NOMO-1 treated with DMSO at 0.1 percent for 48 hours (cell line): ENCODE results near the gene DENND1B.
"Not testable (repeated sequence)": the region's sequence is repeated elsewhere in the genome, so short reads cannot be mapped to it uniquely, and the experiment has no call there.

ENCODE experiments used
- DNase-seq: peaks from one replicate; lab custom pipeline; 2025; ENCODE audit not compliant: unreplicated experiment; lab: John Stamatoyannopoulos, UW

Gene DENND1B

GRCh38 chr1:197637406-197637805 lies 137.9 kb downstream of the DENND1B start:
- no peak for DNase-seq

- DNase-seq = no peak
These were observed 141.7 kb downstream of the DENND1B start for GRCh38 chr1:197633447-197634078.

GRCh38 chr1:197632651-197633050 lies 142.6 kb downstream of the DENND1B start:
- DNase-seq = peak; percentile 30

- DNase-seq = no peak
These were observed 143.3 kb downstream of the DENND1B start for GRCh38 chr1:197632005-197632404.

- DNase-seq = no peak
These were observed 152.9 kb downstream of the DENND1B start for GRCh38 chr1:197622371-197622770.

- no peak for DNase-seq
These were observed 153.5 kb downstream of the DENND1B start for GRCh38 chr1:197621761-197622160.

GRCh38 chr1:197620714-197621163 lies 154.5 kb downstream of the DENND1B start:
- DNase-seq = no peak

GRCh38 chr1:197619008-197619640 lies 156.2 kb downstream of the DENND1B start:
- peak; percentile 29 for DNase-seq

- DNase-seq = no peak
These were observed 157.2 kb downstream of the DENND1B start for GRCh38 chr1:197618061-197618460.

GRCh38 chr1:197615693-197616011 lies 159.6 kb downstream of the DENND1B start:
- DNase-seq = no peak

GRCh38 chr1:197614916-197615692 lies 160.2 kb downstream of the DENND1B start:
- DNase-seq = peak; percentile 27

- DNase-seq = no peak
These were observed 169.0 kb downstream of the DENND1B start for GRCh38 chr1:197606168-197606845.

- no peak for DNase-seq
These were observed 171.0 kb downstream of the DENND1B start for GRCh38 chr1:197604302-197604701.

GRCh38 chr1:197600751-197601150 lies 174.5 kb downstream of the DENND1B start:
- DNase-seq = no peak

GRCh38 chr1:197599789-197600188 lies 175.5 kb downstream of the DENND1B start:
- DNase-seq = no peak

GRCh38 chr1:197598935-197599334 lies 176.3 kb downstream of the DENND1B start:
- DNase-seq = no peak

GRCh38 chr1:197595304-197595904 lies 179.9 kb downstream of the DENND1B start:
- DNase-seq = no peak

GRCh38 chr1:197590687-197591086 lies 184.6 kb downstream of the DENND1B start:
- DNase-seq = no peak

GRCh38 chr1:197585809-197586208 lies 189.5 kb downstream of the DENND1B start:
- no peak for DNase-seq

- no peak for DNase-seq
These were observed 197.7 kb downstream of the DENND1B start for GRCh38 chr1:197577580-197577979.

GRCh38 chr1:197575531-197575930 lies 199.7 kb downstream of the DENND1B start:
- not testable (repeated sequence) for DNase-seq
